Kidney (tissue), 14 donors: ENCODE data around the gene KLRF1. TPM values are rescaled to one million over a fixed set of nuclear protein-coding genes. Genes with fewer than 3 reads are reported as not detected.

Experiments
- DNase-seq, 5 donors: peaks; one replicate each; pipeline ENCODE4 v3.0.0-alpha.2; 2013 to 2020
- FAIRE-seq: peaks from 2 replicates; lab custom pipeline; 2012; peaks lifted over from hg19 to GRCh38; lab: Jason Lieb, UNC
- H3K27ac ChIP-seq, 2 donors: one replicate each; pipeline ENCODE4 v1.7.0; 2013; ENCODE audit warnings: low read depth in 2 of 2, low read length in 2 of 2, inconsistent platforms in 1 of 2
- H3K27me3 ChIP-seq: one replicate; pipeline ENCODE4 v1.7.1; 2013; ENCODE audit warnings: low read length, inconsistent platforms; ENCODE audit not compliant: control insufficient read depth, insufficient read depth
- H3K36me3 ChIP-seq, 3 donors: one replicate each; pipeline versions ENCODE4 v1.7.0 to v1.7.1; 2013; ENCODE audit warnings: low read length in 3 of 3, control low read depth in 1 of 3, inconsistent platforms in 1 of 3; ENCODE audit not compliant: insufficient read depth in 3 of 3, control insufficient read depth in 2 of 3
- H3K4me1 ChIP-seq, 3 donors: one replicate each; pipeline versions ENCODE4 v1.7.0 to v1.7.1; 2013; ENCODE audit warnings: low read length in 3 of 3, inconsistent platforms in 1 of 3, low read depth in 1 of 3; ENCODE audit not compliant: control insufficient read depth in 2 of 3, insufficient read depth in 2 of 3
- H3K4me3 ChIP-seq, 3 donors: one replicate each; pipeline versions ENCODE4 v1.7.0 to v1.8.1; 2013; ENCODE audit warnings: low read length in 3 of 3, control low read depth in 1 of 3, inconsistent platforms in 1 of 3
- H3K9ac ChIP-seq, 3 donors: one replicate each; pipeline versions ENCODE4 v1.7.0 to v1.7.1; 2013; ENCODE audit warnings: low read length in 3 of 3, control low read depth in 1 of 3, inconsistent platforms in 1 of 3
- H3K9me3 ChIP-seq, 3 donors: one replicate each; pipeline versions ENCODE4 v1.7.0 to v1.7.1; 2013; ENCODE audit warnings: low read length in 3 of 3, control low read depth in 1 of 3, inconsistent platforms in 1 of 3; ENCODE audit not compliant: control insufficient read depth in 2 of 3, insufficient read depth in 1 of 3
- CTCF ChIP-seq: IDR thresholded peaks from 3 replicates; pipeline ENCODE4 v1.5.1; 2012; ENCODE audit warnings: mild to moderate bottlenecking, moderate library complexity, borderline replicate concordance; ENCODE audit not compliant: insufficient read depth; ENCODE audit errors: extremely low read depth
- intact Hi-C: fragments of 100-400 bp; cut with DNase I; formaldehyde crosslinking; loops from one replicate; pipeline ENCODE4 v1.11.1; 2022
- polyA plus RNA-seq: library from polyadenylated mRNA; stranded (reverse); fragments of 350-450 nt; fragmentation: Illumina TruSeq; extraction: RNeasy Lipid Tissue Mini Kit (QIAGEN cat#74804); gene quantifications from one replicate; pipeline ENCODE4 v1.2.3, GENCODE V29; 2014; ENCODE audit warnings: low read depth, low replicate concordance; ENCODE audit not compliant: insufficient read depth
- total RNA-seq: library from RNA; stranded (reverse); fragmentation: NEBNext Ultra II Directional; extraction: Animal tissue kit (Norgen Biotek cat#: 25700); gene quantifications from one replicate; pipeline ENCODE4 v1.2.1, GENCODE V29; 2021
- donor health status: control.
- donor health status: control.
- donor health status: control.
- donor health status: control.
- donor health status: control.
- donor health status: DM: yes; HTN: yes; CAD: no.
- donor health status: Normal renal cell carcinoma (clear cell type).

The KLRF1 gene
- total and polyA plus RNA-seq, 2 donors from 2014 or later, result 2.0 TPM

DNA sequence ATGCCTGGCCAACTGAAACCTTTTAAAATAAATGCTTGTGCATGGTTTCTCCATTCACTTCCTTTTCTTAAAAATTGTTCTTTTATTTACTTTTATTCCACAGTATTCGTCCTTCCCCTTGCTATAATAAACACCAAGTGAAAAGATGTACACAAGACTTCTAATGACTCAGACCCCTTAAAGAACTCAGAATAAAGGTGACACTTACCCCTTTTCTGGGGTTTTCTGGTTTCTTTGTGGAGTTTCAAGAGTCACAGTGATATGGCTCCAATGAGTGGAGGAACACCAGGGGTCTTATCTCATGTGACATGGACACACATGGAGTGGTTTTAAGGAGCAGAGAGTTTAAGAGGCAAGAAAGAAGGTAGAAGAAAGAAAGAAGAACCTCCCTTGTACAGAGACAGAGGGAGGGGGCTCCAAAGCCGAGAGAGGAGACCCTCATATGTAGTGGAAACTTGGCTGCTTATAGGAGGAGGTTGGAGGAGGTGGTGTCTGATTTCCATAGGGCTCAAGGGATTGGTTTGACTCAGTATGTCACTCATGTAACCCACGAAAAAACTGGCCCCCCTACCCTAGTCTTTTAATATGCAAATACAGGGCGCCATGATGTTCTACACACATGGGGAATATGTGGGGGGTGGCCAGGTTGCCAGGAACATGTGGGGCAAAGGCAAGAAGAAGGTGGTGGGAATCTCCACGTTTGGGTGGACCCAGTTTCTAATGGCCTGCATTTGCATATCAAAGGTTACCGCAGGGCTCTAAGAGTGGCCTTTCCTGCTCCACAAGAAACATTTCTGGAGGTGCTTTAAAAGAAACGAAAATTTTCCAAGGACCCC lies 44.5 kb upstream of the KLRF1 start:
- intact Hi-C loops, result no loop called here
- Histone ChIP-seq H3K9me3 (no peaks in the 10 kb centered on the region), H3K27me3 (no peaks in the 10 kb centered on the region), H3K36me3 (no peaks in the 10 kb centered on the region), H3K9ac (no peak overlapping the region), H3K4me3 (no peak overlapping the region), H3K4me1 (no peaks in the 10 kb centered on the region), H3K27ac (no peak overlapping the region)
- DNase-seq (no peak), FAIRE-seq (no peak)
- no peak for TF ChIP-seq CTCF

GRCh38 chr12:9784326-9784725 lies 43.0 kb upstream of the KLRF1 start:
- FAIRE-seq, result no peak
- Histone ChIP-seq H3K9me3 (no peaks in the 10 kb centered on the region), H3K36me3 (no peaks in the 10 kb centered on the region), H3K27ac (no peak overlapping the region), H3K27me3 (no peaks in the 10 kb centered on the region), H3K4me1 (no peaks in the 10 kb centered on the region), H3K4me3 (no peak overlapping the region), H3K9ac (no peak overlapping the region)
- no peak for TF ChIP-seq CTCF
- no peak for DNase-seq
- intact Hi-C loops, result no loop called here

- Histone ChIP-seq H3K36me3 (no peaks in the 10 kb centered on the region), H3K4me3 (no peak overlapping the region), H3K9ac (no peak overlapping the region), H3K27me3 (no peaks in the 10 kb centered on the region), H3K9me3 (no peaks in the 10 kb centered on the region), H3K4me1 (no peaks in the 10 kb centered on the region), H3K27ac (no peak overlapping the region)
- no peak for TF ChIP-seq CTCF
- intact Hi-C loops, result no loop called here
- no peak for DNase-seq
- no peak for FAIRE-seq
Observed at GRCh38 chr12:9784816-9785215, 42.5 kb upstream of the KLRF1 start.
